Activated CD8-positive, alpha-beta memory T cell treated with anti-CD3 and anti-CD28 coated beads for 1 hour (primary cell): ENCODE measurements around the gene KIRREL3.

Experiments
- DNase-seq, 2 donors: peaks; one replicate each; pipeline ENCODE4 v3.0.0-alpha.2; 2020; ENCODE audit warnings: low read depth in 1 of 2; ENCODE audit errors: extremely low read depth in 1 of 2

Gene KIRREL3

DNA sequence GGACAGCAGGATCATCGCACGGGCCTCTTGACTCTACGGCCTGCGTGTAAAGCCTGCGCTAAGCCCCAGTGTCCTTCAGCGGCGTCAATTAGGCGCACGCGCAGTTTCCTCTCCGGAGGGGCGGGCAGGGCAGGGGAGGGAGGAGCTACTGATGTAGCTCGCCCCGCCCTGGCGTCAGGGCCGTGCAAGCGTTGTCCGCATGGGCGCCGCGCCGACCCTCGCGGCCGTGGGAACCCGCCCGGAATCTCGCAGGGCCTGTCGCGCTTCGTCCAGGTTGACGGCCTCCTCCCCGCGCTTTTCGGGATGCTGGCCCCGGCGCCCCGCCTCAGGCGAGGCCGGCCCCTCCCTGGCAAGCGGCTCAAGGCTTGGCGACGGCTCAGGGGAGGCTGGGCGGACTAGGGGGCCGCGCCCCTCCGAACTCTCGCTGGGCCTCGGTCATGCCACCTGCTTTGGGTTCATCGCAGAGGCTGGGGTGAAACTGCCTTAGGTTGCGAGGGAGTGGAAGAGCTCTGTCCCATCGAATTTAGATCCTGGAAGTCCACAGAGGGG, 584.0 kb downstream of the KIRREL3 start:
- peak; percentile 16 to 47 for DNase-seq

DNA sequence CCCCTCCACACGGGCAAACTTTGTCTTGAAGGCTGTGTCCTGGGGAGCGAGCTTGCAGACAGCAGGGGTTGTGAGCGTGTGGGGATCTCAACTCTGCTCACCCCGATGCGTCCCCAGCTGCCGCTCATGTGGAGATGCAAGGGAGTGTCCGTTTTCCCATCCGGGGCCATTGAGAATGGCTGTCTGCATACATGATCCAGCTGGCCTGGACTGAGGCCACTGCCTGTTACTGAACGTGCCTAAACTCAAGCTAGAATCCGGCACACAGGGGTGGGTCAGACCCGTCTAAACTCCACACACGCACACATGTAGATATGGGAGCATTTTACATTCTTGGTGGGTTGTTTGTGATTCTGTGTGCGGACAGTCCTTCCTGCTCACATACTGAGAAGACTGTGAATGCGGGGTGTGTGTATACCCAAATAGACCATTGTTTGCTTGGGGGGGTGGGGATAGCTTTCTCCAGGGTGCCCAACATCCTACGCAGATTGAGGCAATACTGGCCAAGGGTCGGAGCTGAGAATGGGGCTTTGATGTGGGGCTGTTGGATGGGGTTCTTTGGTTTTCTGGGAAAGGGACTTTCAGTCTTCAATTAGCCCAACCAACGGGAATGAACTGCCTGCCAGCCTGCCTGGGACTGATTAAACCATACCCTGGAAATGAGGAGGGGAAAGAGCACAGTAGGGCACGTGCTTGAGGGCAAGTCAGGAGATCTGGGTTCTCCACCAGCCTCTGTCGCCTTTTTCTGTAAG, 584.7 kb downstream of the KIRREL3 start:
- DNase-seq: no peak

DNA sequence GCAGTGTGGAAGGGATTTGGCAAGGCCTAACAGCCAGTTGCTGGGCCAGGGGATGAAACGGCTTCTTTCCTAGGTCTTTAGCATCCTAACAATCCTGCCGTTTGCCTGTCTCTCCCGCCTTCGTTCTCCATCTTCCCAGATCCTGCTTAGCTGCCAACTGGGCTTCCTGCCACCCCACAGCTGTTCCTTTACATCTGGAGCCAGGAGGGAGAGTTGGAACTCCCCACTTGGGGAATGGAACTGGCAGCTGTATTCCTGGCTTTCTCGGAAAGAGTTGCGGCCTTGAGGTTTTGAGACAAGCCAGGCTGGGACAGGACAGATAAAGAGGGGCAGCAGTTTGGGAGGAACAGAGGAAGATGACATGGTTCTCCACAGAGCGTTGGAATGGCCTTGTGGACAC, 585.4 kb downstream of the KIRREL3 start:
- no peak for DNase-seq

DNA sequence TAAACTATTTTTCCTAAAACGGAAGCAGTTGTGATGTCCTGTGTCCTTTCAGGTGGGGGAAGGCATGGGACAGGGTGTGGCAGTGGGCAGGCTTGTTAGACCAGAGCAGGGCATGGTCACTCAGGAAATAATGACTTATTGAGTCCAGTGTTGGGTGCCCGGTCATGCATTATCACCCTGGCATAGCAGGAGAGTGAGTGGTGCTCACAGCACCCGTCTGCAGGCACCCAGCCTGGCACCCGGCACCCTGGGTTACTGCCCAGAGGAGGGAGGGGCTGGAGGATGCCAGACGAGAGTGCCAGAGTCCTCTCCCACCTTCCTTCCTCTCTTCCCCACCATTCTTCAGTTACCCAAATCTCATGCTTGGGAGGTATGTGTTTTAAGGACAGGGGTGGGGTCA, 586.0 kb downstream of the KIRREL3 start:
- no peak for DNase-seq

DNA sequence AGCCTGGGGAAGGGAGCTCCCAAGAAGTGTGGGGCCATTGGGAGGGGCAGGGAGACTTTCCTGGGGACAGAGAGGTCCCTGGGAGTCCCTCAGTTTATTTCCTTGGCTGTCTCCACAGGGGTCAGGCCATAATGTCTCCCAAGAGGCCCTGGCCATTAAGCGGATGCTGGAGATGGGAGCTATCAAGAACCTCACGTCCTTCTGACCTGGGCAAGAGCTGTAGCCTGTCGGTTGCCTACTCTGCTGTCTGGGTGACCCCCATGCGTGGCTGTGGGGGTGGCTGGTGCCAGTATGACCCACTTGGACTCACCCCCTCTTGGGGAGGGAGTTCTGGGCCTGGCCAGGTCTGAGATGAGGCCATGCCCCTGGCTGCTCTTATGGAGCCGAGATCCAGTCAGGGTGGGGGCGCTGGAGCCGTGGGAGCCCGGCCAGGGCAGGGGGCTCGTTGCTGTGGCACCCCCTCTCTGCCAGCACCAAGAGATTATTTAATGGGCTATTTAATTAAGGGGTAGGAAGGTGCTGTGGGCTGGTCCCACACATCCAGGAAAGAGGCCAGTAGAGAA, 586.6 kb downstream of the KIRREL3 start:
- no peak for DNase-seq

DNA sequence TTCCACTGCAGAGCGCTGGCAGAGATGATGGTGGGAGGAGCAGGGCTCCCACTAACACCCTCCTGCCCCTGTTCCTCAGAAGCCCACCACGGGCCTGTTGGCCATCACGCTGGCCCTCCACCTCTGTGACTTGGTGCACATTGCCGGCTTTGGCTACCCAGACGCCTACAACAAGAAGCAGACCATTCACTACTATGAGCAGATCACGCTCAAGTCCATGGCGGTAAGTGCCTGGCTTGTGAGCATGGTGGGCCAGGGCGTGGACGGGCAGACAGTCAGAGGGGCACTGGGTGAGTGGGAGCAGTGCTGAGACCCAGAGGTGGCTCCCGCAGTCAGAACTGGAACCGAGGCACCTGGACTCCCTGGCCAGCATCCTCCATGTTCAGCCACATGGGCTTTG, 587.1 kb downstream of the KIRREL3 start:
- no peak for DNase-seq

DNA sequence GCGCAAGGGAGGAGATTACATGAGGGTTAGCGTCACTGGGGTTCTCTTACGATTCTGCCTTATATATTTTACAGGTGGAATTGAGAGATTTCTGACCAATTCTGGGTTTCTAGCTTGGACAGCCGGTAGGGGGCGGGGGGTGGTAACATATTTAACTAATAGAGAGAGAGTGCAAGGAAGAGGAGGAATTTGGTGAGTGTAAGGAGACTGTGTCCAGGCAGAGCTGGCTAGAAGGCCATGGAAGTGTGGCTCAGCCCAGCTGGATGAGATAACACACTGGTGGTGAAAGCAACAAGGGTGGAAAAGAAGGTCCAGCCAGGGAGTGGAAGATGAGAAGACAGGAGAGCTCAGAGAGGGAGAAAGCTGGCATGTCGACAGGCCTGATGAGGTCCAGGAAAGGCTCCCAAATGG, 588.6 kb downstream of the KIRREL3 start:
- no peak for DNase-seq

DNA sequence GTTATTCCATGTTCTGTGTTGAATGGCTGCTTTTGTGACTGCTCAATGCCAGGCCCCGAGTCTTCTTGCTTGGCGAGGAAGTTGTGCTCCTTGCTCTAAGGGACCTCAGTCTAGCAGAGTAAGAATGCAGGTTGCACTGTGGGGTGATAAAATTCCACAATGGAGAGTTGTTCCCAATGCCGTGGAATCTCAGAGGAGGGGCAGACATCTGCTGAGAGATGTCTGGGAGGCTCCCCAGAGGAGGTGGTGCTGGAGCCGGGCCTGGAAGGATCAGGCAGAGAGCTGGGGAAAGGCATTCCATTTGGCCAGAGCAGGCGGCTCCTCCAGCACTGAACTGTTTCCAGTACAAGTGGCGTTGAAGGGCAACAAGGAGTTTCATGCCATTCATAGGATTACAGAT, 589.9 kb downstream of the KIRREL3 start:
- no peak for DNase-seq

DNA sequence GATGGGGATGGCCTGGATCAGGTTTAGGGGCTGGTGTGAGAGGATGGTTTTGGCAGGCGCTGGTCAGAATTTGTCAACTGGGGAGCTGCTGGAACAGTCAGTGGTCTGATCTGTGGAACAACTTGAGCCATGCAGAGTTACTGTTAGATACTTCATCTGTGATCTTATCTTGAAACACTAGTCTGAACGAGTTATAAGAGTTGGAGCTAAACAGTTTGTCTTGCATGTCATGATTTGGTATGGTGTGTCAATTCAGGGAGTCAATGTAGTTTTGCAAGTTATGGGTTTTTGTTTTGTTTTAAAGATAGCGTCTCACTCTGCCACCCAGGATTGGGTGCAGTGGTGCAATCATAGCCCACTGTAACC, 591.0 kb downstream of the KIRREL3 start:
- DNase-seq: no peak

DNA sequence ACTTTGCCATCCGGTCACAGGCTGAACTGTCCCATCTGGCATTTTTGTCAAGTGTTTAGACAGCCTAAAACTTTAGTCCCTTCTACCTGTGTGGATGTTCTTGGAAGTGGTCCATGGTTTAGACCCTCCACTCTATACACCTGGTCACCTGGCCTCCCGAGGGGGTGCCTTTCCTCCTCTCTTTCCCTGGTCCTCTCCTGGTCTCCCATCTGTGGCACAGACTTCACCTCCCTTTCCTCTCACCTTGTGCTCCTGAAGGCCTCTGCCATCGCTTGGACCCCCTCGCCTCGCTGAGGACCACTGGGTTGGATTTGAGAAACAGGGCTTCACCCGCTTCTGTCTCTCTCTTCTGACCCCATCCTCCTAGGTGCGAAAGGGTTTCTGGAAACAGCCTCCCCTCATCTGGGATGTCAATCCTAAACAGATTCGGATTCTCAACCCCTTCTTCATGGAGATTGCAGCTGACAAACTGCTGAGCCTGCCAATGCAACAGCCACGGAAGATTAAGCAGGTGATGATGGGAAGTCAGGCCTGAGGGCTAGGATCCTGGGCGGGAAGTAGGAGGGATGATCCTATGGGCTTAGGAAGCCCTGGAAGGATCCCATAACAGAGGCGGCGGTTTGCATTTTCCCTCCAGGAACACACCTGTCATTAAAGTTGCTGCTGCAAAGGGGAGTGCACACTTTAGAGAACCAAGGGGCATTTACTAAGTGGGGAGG, 591.5 kb downstream of the KIRREL3 start:
- no peak for DNase-seq

DNA sequence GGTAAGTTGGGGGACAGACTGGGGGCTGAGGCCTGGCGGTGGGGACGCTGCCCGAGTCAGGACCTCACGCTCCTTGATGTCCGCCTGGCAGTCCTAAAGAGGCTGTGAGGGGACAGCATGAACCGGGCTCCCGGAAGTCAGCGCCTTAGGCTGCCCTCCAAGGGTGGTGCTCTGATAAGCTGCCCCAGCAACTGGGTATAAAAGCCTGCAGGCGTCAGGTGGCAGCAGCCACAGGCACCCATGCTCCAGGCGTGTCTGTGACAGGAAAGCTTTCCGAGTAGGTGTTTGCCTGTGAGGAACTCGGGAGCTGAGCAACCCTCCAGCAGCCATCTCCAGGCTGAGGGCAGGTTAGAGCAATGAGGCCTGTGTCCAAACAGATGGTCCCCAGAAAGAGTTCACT, 592.1 kb downstream of the KIRREL3 start:
- no peak for DNase-seq

DNA sequence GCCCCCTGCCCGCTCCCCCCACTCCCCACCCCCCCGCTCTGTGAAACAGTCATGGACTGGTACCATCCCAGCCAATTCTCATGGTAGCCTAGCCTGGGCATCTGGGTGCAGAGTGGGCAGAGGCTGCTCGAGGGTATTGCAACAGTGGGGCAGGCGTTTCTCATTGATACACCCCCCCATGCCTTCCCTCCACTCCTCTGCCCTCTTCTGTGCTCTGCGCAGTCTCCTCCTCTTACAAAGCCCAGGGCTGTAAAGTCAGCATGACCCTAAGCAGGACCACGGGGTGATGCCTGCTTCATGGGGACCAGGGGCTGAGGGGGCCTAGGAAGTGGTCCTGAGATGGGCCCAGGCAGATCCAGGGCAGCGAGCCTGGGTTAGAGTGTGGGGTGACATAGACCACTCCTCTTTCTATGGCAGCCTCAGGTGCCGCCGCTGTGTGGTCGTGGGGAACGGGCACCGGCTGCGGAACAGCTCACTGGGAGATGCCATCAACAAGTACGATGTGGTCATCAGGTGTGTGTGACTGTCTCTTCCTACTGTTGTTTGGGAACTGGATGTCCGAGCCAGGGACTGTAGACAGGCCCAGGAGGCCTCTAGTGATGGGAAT, 592.8 kb downstream of the KIRREL3 start:
- no peak for DNase-seq

DNA sequence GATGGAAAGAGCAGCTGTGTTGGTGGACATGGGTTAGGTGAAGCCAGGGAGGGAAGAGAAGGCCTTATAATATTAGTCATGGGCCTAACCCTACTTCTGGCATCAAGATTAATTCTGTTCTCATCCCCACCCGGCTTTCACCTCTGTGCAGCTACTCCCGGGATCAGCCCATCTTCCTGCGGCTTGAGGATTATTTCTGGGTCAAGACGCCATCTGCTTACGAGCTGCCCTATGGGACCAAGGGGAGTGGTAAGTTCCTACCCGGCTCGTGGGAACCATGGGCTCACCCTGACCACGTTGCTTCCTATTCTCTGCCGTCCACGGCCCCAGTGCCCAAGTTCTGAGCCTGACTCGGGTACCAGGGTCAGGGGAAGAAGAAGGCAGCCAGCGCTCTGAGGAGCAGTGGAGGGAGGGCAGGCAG, 593.5 kb downstream of the KIRREL3 start:
- no peak for DNase-seq

DNA sequence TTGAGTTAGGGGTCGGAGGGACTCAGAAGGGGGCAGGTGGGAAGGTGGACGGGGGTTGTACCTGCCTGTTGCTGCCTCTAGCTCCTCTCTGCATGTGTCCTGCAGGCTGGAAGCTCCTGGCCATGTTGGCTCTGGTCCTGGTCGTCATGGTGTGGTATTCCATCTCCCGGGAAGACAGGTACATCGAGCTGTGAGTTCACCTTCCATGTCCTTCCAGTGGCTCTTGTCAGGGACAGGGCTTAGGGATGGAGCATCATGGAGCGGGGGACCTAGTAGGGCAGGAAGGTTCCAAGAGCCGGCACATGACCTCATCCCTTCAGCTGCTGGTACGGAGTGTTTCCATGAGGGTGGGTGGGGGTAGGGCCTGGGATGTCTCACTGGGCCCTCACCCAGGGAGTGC, 594.2 kb downstream of the KIRREL3 start:
- no peak for DNase-seq

DNA sequence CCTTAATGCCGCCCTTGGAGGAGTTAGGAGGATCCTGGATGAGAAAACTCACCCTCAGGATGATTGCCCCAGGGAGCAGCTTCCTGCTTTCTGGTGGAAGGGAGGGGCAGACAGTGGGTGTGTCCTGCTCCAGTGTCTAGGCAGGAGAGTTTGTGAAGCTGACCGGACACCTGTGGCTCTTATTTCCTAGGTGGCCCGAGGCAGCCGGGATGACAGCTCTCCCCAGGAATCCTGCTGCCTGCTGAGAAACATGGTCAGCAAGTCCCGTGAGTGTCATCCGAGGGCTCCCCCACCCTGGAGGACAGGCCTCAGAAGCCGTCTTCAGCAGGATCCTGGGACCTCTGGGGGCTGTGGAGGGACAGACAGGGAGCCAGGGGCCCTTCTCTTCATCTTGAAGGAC, 594.7 kb downstream of the KIRREL3 start:
- no peak for DNase-seq

DNA sequence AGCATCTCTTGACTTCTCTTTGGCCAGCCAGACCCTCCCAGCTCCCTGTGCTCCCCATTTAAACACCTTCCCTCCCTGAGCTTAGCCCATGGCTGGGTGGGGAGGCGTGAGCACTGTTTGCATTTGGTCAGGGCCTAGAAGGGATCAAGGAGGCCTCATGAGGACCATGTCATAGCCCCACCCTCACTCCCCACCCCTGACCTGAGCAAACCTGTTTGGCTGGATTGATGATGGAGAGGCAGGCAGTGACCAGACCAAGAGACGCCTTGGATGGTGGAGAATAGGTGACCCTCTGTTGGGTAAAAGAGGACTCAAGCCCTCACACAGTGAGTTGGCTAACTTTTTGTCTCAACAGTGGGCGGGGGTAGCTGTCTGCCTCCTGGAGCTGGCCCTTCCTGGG, 595.2 kb downstream of the KIRREL3 start:
- DNase-seq: no peak

DNA sequence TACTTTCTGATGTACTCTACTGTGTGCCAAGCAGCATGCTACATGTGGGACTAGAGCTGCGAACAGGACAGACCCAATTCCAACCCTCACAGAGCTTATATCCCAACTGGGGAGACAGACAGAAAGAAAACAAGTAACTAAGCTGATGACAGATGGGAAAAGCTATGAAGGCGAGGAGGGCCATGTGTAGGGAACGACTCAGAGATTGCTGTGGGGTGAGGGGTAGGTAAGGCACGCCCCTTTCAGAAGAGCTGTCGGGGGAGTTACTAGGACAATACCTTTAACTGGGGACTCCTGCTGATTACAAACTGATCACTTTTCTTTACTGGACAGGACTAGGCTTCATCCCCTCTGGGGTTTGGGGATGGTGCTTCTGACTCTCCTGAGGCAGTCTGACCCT, 596.2 kb downstream of the KIRREL3 start:
- no peak for DNase-seq

DNA sequence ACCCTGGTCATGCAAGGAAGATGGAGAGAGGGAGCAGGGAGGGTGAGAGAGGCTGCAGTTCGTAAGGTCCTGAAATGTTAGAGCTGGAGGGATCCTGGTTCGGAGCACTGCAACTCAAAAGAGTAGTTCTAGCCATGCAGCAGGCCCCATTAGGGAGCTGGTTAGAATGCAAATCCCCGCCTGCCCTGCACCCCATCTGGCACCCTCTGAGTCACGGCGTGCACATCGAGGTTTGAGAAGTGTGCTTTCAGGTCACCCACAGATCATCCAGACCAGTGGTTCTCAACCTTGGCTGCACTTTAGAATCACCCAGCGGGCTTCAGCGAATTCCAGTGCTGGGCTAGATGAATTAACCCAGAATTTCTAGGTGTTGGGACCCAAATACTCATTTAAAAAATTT, 596.9 kb downstream of the KIRREL3 start:
- DNase-seq: no peak

DNA sequence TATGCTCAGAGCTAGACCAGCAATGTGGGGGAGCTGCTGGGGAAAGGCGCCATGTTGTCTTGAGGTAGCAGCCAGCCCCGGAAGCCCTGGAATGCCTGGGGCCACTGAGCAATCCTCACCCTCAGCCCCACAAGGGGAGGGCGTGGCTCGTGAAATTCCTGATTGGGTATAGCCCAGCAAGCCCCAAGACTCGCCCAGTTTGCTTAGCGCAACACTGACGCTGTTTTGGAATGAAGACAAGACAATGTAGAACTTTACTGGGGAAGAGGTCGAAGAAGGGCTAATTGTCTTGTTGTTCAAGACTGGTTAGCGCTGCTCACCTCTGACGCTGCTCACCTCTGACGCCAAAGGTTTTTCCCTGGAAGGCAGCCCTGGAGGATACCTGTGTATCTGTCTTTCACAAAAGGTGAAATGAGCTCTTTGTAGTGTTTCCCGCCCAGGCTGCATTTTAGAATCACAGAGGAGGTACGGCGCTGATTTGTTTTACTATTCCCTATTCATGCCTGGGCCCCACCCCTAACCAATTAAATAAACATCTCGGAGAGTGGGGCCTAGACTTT, 597.5 kb downstream of the KIRREL3 start:
- no peak for DNase-seq

DNA sequence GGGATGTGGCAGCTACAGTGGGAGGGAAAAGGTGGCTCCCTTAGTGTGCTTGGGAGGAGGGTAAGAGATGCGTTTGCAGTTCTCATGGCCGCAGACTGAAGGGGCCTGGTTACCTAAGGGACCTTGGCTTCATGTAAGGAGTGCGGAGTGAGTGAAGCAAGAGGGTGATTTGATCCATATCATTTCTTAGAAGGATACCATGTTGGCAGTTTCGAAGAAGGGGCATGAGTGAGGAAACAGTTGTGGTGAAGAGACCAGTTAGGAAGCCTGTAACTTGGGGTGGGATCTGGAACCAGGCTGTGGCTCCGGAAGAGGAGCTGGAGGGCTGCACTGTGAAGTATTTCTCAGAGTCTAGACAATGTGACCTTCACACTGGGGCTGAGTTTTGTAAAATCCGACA, 600.1 kb downstream of the KIRREL3 start:
- DNase-seq: no peak

DNA sequence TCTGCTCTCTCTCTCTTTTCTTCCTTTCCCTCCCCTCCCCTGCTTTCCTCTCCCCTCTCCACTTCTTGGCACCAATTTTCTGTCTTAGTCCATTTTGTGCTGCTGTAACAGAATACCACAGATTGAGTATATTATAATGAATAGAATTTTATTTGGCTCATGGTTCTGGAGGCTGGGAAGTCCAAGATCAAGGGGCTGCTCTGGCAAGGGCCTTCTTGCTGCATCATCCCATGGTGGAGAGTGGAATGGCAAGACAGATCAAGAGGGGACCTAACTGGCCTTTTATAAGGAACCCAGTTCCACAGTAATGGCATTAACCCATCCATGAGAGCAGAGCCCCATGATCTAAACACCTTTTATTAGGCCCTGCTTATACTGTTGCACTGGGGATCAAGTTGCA, 600.6 kb downstream of the KIRREL3 start:
- DNase-seq: no peak
